SK-N-DZ (cell line): ENCODE data around the gene NUDT1. TPM values are rescaled to one million over a fixed set of nuclear protein-coding genes. Genes with fewer than 3 reads are reported as not detected.

Experiments
- DNase-seq: peaks from one replicate; pipeline ENCODE4 v3.0.0-alpha.2; 2015; ENCODE audit warnings: low spot score
- polyA plus RNA-seq, 2 experiments: library from polyadenylated mRNA; depleted of rRNA; stranded (reverse); fragments of >200 nt; gene quantifications; 2 replicates each; pipeline ENCODE4 v1.2.3, GENCODE V29; 2014

Gene NUDT1
- 65.2 and 113 TPM in 2 replicates for polyA plus RNA-seq (2014; cell fraction: cytosol; rRNA removed)
- 54.0 and 76.0 TPM in 2 replicates for polyA plus RNA-seq (2014; cell fraction: nucleus; rRNA removed)

GRCh38 chr7:2241580-2242540, at the start of gene NUDT1, which contains the start of gene MRM2:
Gene NUDT1 (plus strand): TSS chr7:2242226. CDS start chr7:2244575, 2,349 bp downstream.
Gene MRM2 (minus strand): TSS chr7:2242205. CDS start chr7:2242169, 36 bp downstream.
- peak; percentile 86 for DNase-seq

DNA sequence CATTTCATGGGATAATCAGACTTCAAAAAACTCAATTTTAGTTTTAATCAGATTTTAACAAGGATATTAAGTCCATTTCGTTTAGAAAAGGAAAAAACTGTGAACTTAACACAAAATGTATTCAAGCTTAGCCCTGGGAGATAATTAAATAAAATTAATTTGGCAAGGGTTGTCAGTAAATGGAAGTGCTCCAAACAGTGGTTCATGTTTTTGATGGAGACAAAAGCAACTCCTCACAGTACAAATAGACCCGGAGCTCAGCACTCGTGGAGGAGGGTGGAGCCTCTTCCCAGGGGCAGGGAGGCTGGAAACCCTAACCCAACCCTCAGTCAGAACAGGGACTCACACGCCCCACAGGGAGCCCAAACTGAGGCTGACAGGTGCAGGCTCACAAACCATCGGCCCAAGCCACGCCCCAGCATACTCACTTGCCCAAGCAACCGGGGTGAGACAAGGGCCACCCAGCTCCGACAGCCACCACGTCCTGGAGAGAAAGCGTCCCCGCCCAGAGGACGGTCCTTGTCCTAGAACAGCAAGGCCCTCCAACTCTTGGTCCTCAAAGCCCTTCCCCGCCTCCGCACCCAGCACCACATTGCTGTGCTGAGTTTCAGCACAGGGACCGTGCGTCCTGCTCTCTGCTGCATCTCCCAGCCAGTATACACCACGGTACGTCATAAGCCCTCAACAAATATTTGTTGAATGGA, 49.0 kb upstream of the NUDT1 start:
- DNase-seq = no peak

DNA sequence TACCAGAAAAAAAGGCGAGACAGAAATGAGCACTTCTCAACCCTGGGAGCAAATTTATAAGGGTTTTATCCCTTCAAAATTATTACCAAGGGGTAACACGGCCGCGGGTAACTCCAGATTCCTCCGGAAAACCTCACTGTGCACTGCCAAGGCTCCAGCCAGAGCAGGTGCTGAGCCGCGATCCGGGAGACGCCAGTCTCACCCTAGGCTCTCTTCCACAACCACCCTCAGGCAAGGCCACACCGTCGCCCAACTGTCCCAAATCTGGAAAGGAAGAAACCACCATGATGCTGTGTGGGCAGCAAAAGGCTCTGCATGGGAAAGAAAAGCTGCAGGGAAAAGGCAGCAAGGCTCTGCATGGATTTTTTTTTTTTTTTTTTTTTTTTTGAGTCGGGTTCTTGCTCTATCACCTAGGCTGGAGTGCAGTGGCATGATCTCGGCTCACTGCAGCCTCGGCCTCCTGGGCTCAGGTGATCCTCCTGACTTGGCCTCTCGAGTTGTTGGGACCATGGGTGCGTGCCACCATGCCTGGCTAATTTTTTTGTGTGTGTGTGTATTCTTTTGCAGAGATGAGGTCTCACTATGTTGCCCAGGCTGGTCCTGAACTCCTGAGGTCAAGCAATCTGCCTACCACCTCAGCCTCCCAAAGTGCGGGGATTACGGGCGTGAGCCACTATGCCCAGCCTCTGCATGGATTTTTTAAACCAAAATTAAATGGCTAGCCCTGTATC, 48.3 kb upstream of the NUDT1 start:
- DNase-seq = no peak

DNA sequence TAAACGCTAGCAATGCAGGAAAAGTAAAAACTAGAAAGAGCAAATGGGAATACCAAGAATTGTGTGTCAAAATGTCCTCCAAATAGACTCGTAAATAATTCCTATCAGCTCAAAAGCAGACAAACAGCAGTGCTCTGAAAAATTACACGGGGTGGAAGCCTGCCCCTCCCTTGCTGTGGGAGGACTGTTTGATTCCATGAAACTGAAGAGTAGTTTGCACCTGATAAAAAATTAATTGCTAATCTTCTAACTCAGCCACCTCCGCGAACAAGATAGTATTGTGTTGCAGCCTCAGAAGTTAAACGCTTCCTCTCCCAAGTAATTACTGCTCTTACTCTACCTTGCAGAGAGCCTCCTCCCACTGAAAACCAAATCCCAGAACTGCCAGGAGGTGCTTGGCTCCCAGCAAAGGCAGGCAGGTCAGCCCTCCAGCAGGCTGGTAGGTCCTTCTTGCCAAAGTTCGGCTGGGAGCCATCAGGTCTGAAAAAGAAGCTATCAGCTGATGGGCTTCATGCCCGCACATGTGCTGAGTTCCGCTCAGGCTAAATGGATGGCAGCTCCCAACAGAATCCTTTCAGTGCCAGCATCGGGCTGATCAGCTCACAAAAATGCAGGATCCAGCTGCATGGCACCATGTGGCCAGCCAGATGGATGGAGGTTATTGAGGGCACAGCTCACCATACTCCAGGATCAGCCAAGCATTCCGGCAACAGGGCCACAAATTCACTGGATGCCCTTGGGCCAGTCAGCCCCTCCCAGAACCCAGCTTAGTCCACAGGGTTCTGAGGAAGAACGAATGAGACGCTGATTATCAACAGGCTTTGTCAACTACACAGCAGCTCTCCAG, 46.4 kb upstream of the NUDT1 start:
- DNase-seq = no peak

DNA sequence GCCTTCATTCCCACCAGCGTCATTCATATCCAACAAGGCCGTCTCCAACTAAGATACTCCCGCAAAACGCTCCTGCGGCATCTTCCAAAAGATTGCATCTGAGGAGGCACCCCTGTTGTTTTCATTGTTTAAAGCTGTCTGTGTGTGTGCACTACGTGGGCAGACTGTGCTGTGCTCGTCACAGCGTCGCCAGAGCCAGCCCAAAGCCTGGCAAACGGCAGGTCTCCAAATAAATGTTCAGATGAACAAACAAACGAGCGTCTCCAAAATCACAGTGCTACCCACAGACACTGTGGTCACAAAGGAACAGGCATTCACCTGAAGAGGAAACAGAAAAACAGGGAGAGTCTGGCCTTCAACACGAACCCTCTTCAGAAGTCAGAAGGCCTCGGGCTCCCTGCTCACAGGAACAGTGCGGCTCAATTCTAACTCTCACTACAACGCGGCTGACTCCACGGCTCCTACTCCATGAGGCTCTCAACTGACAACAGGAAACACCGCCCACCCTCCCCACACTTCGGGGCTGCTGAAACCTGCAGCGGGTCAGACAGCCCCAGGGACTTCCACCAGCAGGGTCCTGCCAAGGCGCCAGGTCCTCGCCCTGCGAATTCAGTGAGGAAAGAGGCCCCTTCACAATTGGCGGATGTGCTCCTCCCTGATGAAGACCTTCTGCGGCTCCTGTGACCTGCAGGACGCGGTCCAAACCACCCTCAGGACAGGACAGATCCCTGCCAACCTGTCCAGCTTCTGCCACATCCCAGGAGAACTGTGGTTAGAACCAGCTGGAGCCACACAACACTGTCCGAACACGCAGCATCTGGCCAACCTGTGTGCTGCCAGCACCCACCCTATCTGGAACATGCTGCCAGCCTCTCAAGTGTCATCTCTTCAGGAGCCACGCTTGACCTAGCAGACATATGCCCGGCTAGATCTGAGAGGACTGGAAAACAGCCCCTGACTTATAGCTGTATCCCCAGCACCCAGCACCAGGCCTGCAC, 45.3 kb upstream of the NUDT1 start:
- DNase-seq = no peak

DNA sequence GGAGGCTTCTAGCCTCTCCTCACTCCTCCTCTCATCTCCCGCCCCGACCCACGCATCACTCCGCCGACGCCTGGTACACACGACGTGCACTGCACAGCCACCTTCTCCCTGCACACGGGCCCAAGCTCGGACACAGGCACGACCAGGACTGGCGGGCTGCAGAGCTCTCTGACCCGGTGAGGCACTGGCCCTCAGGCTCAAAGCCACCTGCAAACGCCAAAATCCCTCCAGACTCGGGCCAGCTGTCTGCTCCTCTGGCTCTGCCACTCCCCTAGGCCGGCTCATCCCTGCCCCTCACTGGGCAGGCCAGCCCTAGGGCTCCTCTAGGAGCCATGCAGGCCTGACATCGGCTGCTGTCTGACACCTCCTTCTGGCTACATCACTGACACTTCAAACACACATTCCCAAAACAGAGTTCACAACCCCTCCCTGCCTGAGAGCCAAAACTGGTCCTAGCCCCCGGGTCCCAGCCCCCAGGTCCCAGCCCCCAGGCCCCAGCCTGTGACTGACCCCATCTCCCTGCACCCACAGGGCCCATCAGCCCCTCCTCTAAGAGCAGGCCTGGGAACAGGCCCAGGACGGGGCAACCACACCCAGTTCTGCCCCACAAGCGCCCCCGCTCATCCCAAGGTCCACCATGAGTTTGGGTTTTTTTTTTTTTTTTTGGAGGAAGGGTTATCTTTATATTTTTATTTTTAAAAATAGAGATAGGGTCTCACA, 44.4 kb upstream of the NUDT1 start:
- no peak for DNase-seq

DNA sequence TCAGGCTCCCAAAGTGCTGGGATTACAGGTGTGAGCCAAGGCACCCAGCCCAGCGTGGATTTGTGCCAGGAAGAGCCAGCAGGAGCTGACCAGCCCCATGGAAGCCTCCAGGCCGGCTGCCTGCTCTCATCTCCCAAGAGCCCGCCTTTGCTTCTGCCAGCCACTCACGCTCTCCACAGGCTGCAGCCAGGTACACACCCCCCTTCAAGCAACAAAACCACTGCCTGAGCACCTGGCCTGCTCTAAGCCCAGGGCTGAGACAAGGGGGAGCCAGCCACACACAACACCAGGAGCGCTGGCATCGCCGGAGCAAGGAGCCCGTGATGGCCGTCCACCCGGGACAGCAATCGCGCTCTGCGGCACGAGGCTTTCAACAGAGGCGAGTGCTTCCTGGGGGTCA, 43.8 kb upstream of the NUDT1 start:
- DNase-seq = no peak

GRCh38 chr7:2198760-2199159, 43.3 kb upstream of the NUDT1 start:
- DNase-seq = no peak

- DNase-seq = no peak
Observed at GRCh38 chr7:2199528-2199927, 42.5 kb upstream of the NUDT1 start.

GRCh38 chr7:2199956-2200583, 42.0 kb upstream of the NUDT1 start:
- no peak for DNase-seq

DNA sequence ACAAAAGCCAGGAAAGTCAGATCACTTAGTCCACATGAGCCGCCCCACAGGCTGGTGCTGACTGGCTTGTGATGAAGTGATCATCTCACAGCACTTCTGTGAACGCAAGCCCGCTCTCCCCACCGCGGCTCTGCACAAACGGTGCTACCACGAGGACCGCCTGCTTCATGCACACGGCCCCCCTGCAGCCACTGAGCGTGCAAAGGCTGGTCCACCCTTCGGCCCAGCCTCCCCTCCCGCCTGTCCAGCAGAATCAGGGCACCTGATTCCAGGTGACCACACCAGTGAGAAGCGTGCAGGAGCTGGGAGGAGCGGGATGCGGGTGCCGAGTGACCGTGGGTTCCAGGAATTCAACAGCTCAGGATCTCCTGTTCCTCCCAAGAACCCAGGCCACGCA, 41.4 kb upstream of the NUDT1 start:
- DNase-seq = no peak

GRCh38 chr7:2201128-2201527, 40.9 kb upstream of the NUDT1 start:
- DNase-seq = no peak

- no peak for DNase-seq
Observed at GRCh38 chr7:2201686-2202360, 40.2 kb upstream of the NUDT1 start.

- DNase-seq = no peak
Observed at GRCh38 chr7:2202361-2202761, 39.7 kb upstream of the NUDT1 start.

DNA sequence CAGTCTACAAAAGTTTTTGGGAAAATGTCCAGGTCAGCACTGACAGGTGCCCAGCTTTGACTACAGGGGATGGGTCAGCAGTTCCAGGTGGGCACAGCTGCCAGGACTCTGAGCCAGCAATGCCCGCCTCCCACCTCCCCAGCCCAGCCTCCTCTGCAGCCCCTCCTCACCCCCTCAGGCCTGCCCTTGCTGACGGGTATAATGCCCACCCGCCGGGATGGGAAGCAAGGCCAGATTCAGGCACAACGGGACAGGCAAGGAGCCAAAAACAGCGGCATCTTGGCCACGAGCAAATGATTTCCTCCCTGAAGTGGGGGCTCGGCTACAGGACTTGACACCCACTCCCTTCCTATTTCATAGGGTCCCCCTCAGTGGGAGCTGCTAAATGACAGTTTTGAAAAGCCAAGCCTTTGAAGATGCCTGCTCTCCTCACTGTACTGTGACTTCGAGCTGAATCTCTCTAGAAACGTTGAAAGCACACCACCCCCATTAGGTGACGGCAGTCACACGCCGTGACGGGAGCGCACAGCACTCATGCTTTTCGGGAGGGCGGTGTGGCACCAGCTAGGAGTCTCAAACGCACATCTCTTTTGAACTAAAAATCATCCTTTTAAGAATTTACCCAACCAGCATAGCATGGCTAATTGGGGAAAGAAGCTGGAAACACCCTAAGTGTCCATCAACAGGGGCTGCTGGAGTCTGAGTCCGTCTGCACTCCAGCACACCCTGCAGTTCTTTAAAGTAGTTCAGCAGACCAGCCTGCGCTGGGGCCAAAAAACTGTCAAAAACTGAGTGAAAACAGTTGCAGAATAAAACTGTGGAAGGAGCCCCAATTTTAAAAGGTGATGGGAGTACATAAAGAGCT, 38.9 kb upstream of the NUDT1 start:
- DNase-seq = no peak

- DNase-seq = peak; percentile 43
Observed at GRCh38 chr7:2203766-2204300, 38.2 kb upstream of the NUDT1 start.

GRCh38 chr7:2204446-2204845, 37.6 kb upstream of the NUDT1 start:
- DNase-seq = no peak
